CD4-positive, alpha-beta T cell treated with Interleukin-17A for 4 hours (primary cell): ENCODE data around the gene SRGN.

Experiments
- DNase-seq: peaks from one replicate; pipeline ENCODE4 v3.0.0-alpha.2; 2020; ENCODE audit warnings: mixed read lengths

SRGN gene

GRCh38 chr10:69142983-69143382 lies 55.1 kb downstream of the SRGN start:
- no peak for DNase-seq

GRCh38 chr10:69145329-69145728 lies 57.4 kb downstream of the SRGN start:
- DNase-seq, result no peak

GRCh38 chr10:69145864-69146263 lies 58.0 kb downstream of the SRGN start:
- DNase-seq, result no peak

- DNase-seq, result no peak
These were observed 58.9 kb downstream of the SRGN start for GRCh38 chr10:69146759-69147158.

- no peak for DNase-seq
These were observed 64.1 kb downstream of the SRGN start for GRCh38 chr10:69151984-69152383.

- no peak for DNase-seq
These were observed 65.3 kb downstream of the SRGN start for GRCh38 chr10:69153227-69153626.
